Measurements from ENCODE around the gene SRRM3.

DNA sequence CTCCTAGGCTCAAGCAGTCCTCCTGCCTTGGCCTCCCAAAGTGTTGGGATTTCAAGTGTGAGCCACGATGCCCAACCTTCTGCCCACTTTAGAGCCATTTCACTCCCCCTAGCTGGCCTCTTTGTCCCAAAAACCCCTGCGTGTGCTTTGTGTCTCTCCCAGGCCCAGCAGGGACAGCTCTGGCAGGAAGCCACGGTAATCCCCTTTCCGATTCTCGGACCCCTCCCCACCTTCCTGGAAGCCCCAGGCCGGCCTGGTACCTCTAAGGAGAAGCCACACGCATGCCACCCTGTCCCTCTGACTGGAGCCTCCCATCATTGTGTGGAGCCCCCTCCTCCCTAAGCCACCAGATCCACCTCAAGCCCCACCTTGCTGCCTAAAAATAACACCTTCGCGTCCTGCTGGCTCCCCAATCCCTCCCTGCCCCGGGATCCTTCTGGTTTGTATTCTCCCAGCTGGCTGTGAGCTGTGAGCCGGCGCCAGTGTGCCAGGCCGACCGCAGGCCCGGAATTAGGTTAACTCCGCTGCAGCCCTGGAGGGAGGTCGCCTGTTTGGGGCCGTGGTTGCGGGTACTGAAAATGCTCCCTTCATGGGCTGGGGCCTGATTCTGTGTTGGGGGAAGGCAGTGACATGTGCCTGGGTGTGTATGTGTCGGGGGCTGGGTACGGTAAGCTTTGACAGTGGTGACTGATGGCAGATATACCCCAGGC is 16.4 kb upstream of the SRRM3 start:
- TF ChIP-seq, protein P1, sequence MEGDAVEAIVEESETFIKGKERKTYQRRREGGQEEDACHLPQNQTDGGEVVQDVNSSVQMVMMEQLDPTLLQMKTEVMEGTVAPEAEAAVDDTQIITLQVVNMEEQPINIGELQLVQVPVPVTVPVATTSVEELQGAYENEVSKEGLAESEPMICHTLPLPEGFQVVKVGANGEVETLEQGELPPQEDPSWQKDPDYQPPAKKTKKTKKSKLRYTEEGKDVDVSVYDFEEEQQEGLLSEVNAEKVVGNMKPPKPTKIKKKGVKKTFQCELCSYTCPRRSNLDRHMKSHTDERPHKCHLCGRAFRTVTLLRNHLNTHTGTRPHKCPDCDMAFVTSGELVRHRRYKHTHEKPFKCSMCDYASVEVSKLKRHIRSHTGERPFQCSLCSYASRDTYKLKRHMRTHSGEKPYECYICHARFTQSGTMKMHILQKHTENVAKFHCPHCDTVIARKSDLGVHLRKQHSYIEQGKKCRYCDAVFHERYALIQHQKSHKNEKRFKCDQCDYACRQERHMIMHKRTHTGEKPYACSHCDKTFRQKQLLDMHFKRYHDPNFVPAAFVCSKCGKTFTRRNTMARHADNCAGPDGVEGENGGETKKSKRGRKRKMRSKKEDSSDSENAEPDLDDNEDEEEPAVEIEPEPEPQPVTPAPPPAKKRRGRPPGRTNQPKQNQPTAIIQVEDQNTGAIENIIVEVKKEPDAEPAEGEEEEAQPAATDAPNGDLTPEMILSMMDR (IDR thresholded peaks at IDR 0.05; ENCODE audit: low read depth, low read length) = no peak
- TF ChIP-seq POLR2A (IDR thresholded peaks at IDR 0.05; ENCODE audit: extremely low read depth, insufficient read length) (no peak), MYC (IDR thresholded peaks at IDR 0.05; ENCODE audit: low read depth, low read length) (no peak)
- TF ChIP-seq, protein P2, sequence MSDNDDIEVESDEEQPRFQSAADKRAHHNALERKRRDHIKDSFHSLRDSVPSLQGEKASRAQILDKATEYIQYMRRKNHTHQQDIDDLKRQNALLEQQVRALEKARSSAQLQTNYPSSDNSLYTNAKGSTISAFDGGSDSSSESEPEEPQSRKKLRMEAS (IDR thresholded peaks at IDR 0.05; ENCODE audit: low read depth, low read length) = no peak

Measured in NB4 (cell line).